Common myeloid progenitor, CD34-positive (primary cell): ENCODE results near the gene S1PR5.
"Not testable (repeated sequence)": the region's sequence is repeated elsewhere in the genome, so short reads cannot be mapped to it uniquely, and the experiment has no call there.

ENCODE experiments used
- CTCF ChIA-PET: fragments of 350-600 bp; sonication (Branson Sonifier 250); formaldehyde crosslinking; loops from one replicate; lab custom pipeline; 2021; ENCODE audit warnings: antibody characterized with exemption; lab: Charles Lee
- POLR2A ChIA-PET: fragments of 350-600 bp; sonication (Branson Sonifier 250); formaldehyde crosslinking; loops from one replicate; lab custom pipeline; 2021; ENCODE audit warnings: antibody characterized with exemption; lab: Charles Lee
- DNase-seq, 3 donors: peaks; one replicate each; pipeline versions ENCODE4 v3.0.0 to v3.0.0-alpha.2; 2013
- H3K27ac ChIP-seq, 2 experiments: 1 replicate in 1 of 2; 2 replicates in 1 of 2; pipeline ENCODE4 v1.7.0; 2013; ENCODE audit warnings: inconsistent platforms in 2 of 2, low read length in 2 of 2, mild to moderate bottlenecking in 2 of 2, low read depth in 1 of 2, moderate library complexity in 1 of 2; ENCODE audit not compliant: severe bottlenecking in 2 of 2, insufficient read depth in 1 of 2, poor library complexity in 1 of 2
- H3K27me3 ChIP-seq, 5 experiments: replicated peaks in 2 of 5; 1 replicate in 3 of 5; 2 replicates in 2 of 5; pipeline versions ENCODE4 v1.6.1 to v1.7.0; 2013; ENCODE audit warnings: low read length in 4 of 5, mild to moderate bottlenecking in 2 of 5, moderate library complexity in 2 of 5, inconsistent platforms in 1 of 5; ENCODE audit not compliant: insufficient read depth in 5 of 5, control insufficient read depth in 4 of 5
- H3K36me3 ChIP-seq, 4 experiments: 1 replicate in 2 of 4; 2 replicates in 2 of 4; pipeline versions ENCODE4 v1.6.1 to v1.7.0; 2013; ENCODE audit warnings: low read length in 3 of 4, control low read depth in 1 of 4, mild to moderate bottlenecking in 1 of 4; ENCODE audit not compliant: control insufficient read depth in 4 of 4, insufficient read depth in 4 of 4
- H3K4me1 ChIP-seq, 4 experiments: 1 replicate in 3 of 4; 2 replicates in 1 of 4; pipeline versions ENCODE4 v1.6.1 to v1.7.1; 2013; ENCODE audit warnings: low read length in 3 of 4, mild to moderate bottlenecking in 3 of 4, control low read depth in 1 of 4, inconsistent platforms in 1 of 4, moderate library complexity in 1 of 4; ENCODE audit not compliant: control insufficient read depth in 4 of 4, insufficient read depth in 4 of 4; ENCODE audit errors: control extremely low read depth in 1 of 4
- H3K4me3 ChIP-seq, 7 experiments: 1 replicate in 4 of 7; 2 replicates in 3 of 7; pipeline versions ENCODE4 v1.5.1 to v1.7.0; 2013; ENCODE audit warnings: mild to moderate bottlenecking in 7 of 7, low read length in 6 of 7, moderate library complexity in 6 of 7, inconsistent platforms in 2 of 7, low read depth in 2 of 7, control low read depth in 1 of 7; ENCODE audit not compliant: insufficient read depth in 4 of 7, control insufficient read depth in 1 of 7; ENCODE audit errors: extremely low read depth in 1 of 7
- H3K9me3 ChIP-seq, 5 experiments: 1 replicate in 4 of 5; 2 replicates in 1 of 5; pipeline versions ENCODE4 v1.6.1 to v1.7.1; 2013; ENCODE audit warnings: low read length in 4 of 5, mild to moderate bottlenecking in 2 of 5, inconsistent platforms in 1 of 5, low read depth in 1 of 5, moderate library complexity in 1 of 5; ENCODE audit not compliant: control insufficient read depth in 4 of 5, insufficient read depth in 2 of 5; ENCODE audit errors: control extremely low read depth in 1 of 5
- WGBS: methylation state at CpG from one replicate; pipeline ENCODE4 v1.1.5; 2013; ENCODE audit not compliant: insufficient coverage; 5-methylcytosine and 5-hydroxymethylcytosine counted together

Gene S1PR5

DNA sequence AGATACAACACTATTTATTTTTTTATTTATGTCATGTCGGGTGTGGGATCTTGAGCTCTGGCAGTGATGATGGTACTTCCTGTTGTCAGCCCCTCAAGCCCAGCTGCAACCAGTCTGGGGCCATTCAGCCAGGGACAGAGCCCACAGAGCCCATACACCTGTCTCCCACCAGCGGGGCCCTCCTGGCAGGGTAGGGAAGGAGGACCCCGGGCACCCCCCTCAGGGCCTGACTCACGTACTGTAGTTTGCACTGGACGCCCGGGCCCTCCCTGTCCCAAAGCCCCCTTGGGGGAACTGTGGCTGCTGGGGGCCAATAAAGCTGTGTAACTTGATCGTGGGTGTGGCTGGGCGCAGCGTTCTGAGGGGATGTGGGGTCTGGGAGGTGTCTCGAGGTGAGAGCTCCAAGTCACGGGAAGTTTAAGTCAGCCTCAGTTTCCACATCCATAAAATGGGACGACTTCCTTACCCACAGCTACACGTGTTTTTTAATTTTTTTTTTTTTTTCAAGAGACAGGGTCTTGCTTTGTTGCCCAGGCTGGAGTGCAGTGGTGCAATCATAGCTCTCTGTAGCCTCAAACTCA lies 35.9 kb upstream of the S1PR5 start:
- DNase-seq = peak in 2 of 3 donors; percentile 66 to 78
- H3K4me1 ChIP-seq = peaks cover 3 to 64% (median 58%) of the 10 kb centered on the region in 4 experiments

DNA sequence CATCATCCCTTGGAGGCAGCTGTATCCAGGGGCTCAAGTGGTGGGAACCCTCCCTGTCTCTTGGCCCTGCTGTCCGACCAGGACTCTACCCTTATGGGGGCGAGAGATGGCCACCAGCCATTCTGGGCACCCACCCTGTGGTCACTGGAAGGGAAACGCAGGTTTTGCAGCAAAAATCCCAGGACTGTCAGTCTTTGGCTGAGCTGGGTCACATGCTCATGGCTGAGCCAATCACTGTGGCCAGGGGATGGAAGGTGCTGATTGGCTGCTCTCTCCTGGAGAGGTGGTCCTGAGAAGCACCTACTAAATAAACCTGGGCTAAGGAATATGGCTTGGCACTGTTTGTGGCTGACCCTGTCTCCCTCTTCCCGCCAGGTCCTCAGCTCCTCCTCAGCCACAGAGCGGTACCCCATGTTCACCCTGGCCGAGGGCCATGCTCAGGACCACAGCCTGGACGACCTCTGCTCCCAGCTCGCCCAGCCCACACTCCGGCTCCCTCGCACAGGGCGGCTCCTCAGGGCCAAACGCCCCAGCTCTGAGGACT lies 35.3 kb upstream of the S1PR5 start:
- no peaks in the 10 kb centered on the region for H3K27me3 ChIP-seq
- no peaks in the 10 kb centered on the region for H3K9me3 ChIP-seq
- ChIA-PET CTCF (interaction anchor here (0.8 to 5.5 kb wide), 8 partner anchors 10 to 136 kb away, joined by 3 to 64 read pairs (median 6); partner anchors contain the start of genes CDKN2D and KRI1), POLR2A (interaction anchor here (0.6 to 3.3 kb wide), 4 partner anchors 9 to 67 kb away, joined by 3 to 29 read pairs (median 11); partner anchors contain the start of genes ATG4D and KRI1)
- peak overlapping the region in 1 of 2 experiments; percentile 39 for H3K27ac ChIP-seq
- DNase-seq = peak in 2 of 3 donors; percentile 56 to 58
- H3K4me1 ChIP-seq = peaks cover 3 to 61% (median 58%) of the 10 kb centered on the region in 4 experiments
- 96% methylated on average over 4 of the region's 12 CpGs for WGBS
- H3K4me3 ChIP-seq = peak overlapping the region in 2 of 7 experiments; percentile 24 to 28
- peaks cover 9 to 71% (median 48%) of the 10 kb centered on the region in 4 experiments for H3K36me3 ChIP-seq

More for the DNA sequence above, 35.9 kb upstream of the S1PR5 start:
- H3K27me3 ChIP-seq = no peaks in the 10 kb centered on the region
- CTCF ChIA-PET = interaction anchor here (0.8 to 5.5 kb wide), 8 partner anchors 9 to 70 kb away, joined by 3 to 64 read pairs (median 10); partner anchors contain the start of genes CDKN2D and KRI1
- POLR2A ChIA-PET = interaction anchor here (0.9 to 3.3 kb wide), 4 partner anchors 9 to 13 kb away, joined by 3 to 29 read pairs (median 11); partner anchors contain the start of genes ATG4D and KRI1
- peaks cover 9 to 76% (median 53%) of the 10 kb centered on the region in 4 experiments for H3K36me3 ChIP-seq
- H3K27ac ChIP-seq = peak overlapping the region; percentile 25 to 67
- WGBS = 87% methylated on average over 4 of the region's 13 CpGs
- no peaks in the 10 kb centered on the region for H3K9me3 ChIP-seq
- peak overlapping the region in 3 of 7 experiments; percentile 14 to 28 (median 24) for H3K4me3 ChIP-seq

DNA sequence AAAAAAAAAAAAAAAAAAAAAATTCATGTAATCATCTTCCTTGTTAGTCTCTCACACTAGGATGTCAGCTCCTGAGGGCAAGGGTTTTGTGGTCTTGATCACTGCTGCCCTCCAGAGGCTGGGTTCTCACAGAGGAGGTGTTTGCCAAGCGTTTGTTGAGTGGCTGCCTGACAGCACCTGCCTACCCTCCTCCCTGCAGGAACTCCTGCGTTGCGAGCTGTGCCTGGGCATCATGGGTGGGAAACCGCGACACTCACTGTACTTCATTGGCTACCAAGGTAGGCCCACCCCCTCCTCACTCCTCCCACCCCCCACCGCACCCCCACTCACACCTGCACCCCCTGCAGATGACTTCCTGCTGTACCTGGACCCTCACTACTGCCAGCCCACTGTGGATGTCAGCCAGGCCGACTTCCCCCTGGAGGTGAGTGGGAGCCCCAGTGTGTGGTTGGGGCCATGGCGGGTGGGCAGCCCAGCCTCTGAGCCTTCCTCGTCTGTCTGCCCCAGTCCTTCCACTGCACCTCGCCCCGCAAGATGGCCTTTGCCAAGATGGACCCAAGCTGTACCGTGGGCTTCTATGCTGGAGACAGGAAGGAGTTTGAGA lies 34.6 kb upstream of the S1PR5 start:
- DNase-seq = peak; percentile 61 to 76 (median 74)
- Histone ChIP-seq H3K4me1 (peaks cover 3 to 61% (median 58%) of the 10 kb centered on the region in 4 experiments), H3K9me3 (no peaks in the 10 kb centered on the region), H3K27me3 (no peaks in the 10 kb centered on the region), H3K27ac (no peak overlapping the region), H3K4me3 (peak overlapping the region in 1 of 7 experiments; percentile 42), H3K36me3 (peaks cover 8 to 71% (median 48%) of the 10 kb centered on the region in 4 experiments)
- ChIA-PET CTCF (interaction anchor here (0.8 to 5.5 kb wide), 6 partner anchors 10 to 135 kb away, joined by 3 to 64 read pairs (median 20); partner anchors contain the start of genes CDKN2D and KRI1), POLR2A (interaction anchor here (3.0 to 3.3 kb wide), 2 partner anchors 8 to 15 kb away, joined by 18 to 29 read pairs; partner anchors contain the start of genes ATG4D and KRI1)
- WGBS = 93% methylated on average over 4 of the region's 12 CpGs

DNA sequence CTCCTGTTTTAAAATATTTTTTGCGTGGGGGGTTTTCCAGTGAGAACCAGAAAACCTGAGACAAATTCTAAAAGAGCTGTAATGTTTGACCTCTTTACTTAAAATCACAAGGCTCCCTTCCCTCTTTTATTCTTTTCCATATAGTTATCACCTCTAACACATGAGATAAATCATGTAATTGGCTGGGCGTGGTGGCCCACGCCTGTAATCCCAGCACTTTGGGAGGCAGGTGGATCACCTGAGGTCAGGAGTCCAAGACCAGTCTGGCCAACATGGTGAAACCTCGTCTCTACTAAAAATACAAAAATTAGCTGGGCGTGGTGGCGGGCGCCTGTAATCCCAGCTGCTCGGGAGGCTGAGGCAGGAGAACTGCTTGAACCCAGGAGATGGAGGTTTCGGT lies 33.8 kb upstream of the S1PR5 start:
- Histone ChIP-seq H3K4me1 (peaks cover 3 to 56% (median 52%) of the 10 kb centered on the region in 4 experiments), H3K36me3 (peaks cover 8 to 69% (median 49%) of the 10 kb centered on the region in 4 experiments)
- H3K4me3 ChIP-seq, H3K9me3 ChIP-seq, H3K27me3 ChIP-seq, H3K27ac ChIP-seq, POLR2A ChIA-PET, DNase-seq: not testable (repeated sequence)
- 98% methylated on average over 7 of the region's 9 CpGs for WGBS
- CTCF ChIA-PET = interaction anchor here (0.9 to 5.5 kb wide), 3 partner anchors 9 to 78 kb away, joined by 3 to 37 read pairs (median 35); no protein-coding TSS in a partner anchor

DNA sequence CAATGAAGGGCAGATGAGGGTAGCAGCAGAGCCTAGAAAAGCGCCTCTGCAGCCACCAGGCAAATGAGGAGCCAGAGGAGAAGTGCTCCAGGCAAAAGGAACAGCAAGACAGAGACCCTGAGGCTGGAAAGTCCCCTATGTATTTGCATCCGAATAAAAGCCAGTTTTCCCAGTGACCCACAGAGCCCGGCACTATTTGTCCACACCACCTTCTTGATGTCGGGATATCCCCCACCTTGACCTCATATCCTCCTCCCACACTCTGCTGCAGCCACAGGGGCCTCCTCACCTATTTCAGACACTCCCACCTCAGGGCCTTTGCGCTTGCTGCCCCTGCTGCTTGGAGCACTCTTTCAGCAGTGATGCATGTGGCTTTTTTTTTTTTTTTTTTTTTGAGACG lies 33.1 kb upstream of the S1PR5 start:
- Histone ChIP-seq H3K4me1 (peaks cover 0 to 49% (median 46%) of the 10 kb centered on the region in 4 experiments), H3K4me3 (no peak overlapping the region), H3K27ac (no peak overlapping the region), H3K36me3 (peaks cover 8 to 66% (median 44%) of the 10 kb centered on the region in 4 experiments), H3K27me3 (no peaks in the 10 kb centered on the region), H3K9me3 (no peaks in the 10 kb centered on the region)
- no peak for DNase-seq
- WGBS = 100% methylated on average over 2 of the region's 6 CpGs
- POLR2A ChIA-PET = no interaction called here
- CTCF ChIA-PET = interaction anchor here (5.5 kb wide), 1 partner anchor 40 kb away, joined by 37 read pairs; no protein-coding TSS in a partner anchor

DNA sequence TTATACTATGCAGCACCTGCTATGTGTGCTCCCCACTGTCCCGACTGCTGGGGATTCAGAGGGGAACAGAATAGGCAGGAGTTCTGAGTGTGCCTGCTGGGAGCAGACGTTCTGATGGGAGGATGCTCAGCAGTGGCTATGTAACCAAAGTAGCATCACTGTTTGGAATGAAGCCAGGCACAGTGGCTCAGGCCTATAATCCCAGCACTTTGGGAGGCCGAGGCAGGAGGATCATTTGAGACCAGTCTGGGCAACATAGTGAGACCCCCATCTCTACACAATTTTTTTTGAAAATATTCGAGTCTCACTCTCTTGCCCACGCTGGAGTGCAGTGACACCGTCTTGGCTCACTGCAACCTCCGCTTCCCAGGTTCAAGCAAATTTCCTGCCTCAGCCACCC lies 32.5 kb upstream of the S1PR5 start:
- H3K27ac ChIP-seq = no peak overlapping the region
- POLR2A ChIA-PET = no interaction called here
- H3K27me3 ChIP-seq = no peaks in the 10 kb centered on the region
- CTCF ChIA-PET = no interaction called here
- H3K9me3 ChIP-seq = no peaks in the 10 kb centered on the region
- DNase-seq = no peak
- H3K36me3 ChIP-seq = peaks cover 8 to 59% (median 40%) of the 10 kb centered on the region in 4 experiments
- H3K4me3 ChIP-seq = no peak overlapping the region
- 95% methylated on average over 6 of the region's 7 CpGs for WGBS
- peaks cover 0 to 49% (median 44%) of the 10 kb centered on the region in 4 experiments for H3K4me1 ChIP-seq
